ENCODE data around the gene TRIM5.

GRCh38 chr11:5674391-5674790 is 10.5 kb downstream of the TRIM5 start:
- TF ChIP-seq EZH2 (IDR thresholded peaks at IDR 0.05; ENCODE audit: low read depth, unreplicated experiment): no peak
- TF ChIP-seq CTCF (conservative IDR thresholded peaks at IDR 0.05; ENCODE audit: low read depth in 2 of 2): no peak
- TF ChIP-seq ZNF114 (CRISPR knock-in tag; IDR thresholded peaks at IDR 0.05): no peak
- no peak for TF ChIP-seq EZH2phosphoT487 (IDR thresholded peaks at IDR 0.05; ENCODE audit: unreplicated experiment)
- TF ChIP-seq POLR2AphosphoS5 (IDR thresholded peaks at IDR 0.05; ENCODE audit: low read depth): no peak
- TF ChIP-seq CREB1 (CRISPR knock-in tag; IDR thresholded peaks at IDR 0.05; ENCODE audit: low read depth): no peak
